ENCODE measurements around the gene ESRRB. TPM values are rescaled to one million over a fixed set of nuclear protein-coding genes. Genes with fewer than 3 reads are reported as not detected.

ESRRB gene
- total RNA-seq, result 1 to 10 TPM in 1 of 3 donors, under 1 TPM in 1, not detected in 1; 0.45 to 1.3 TPM
- total RNA-seq (2013), result 0.20 TPM

GRCh38 chr14:76375947-76376404 lies at the start of gene ESRRB:
TSS of gene ESRRB (plus strand) at chr14:76376137. CDS start at chr14:76376402, 265 bp downstream.
- Mint-ChIP-seq H3K27ac (no peak within 1 kb of the TSS), H3K9me3 (no peaks in the 10 kb centered on the region), H3K36me3 (no peaks in the 10 kb centered on the region), H3K4me3 (no peak within 1 kb of the TSS), H3K4me1 (peaks cover 0 to 4% of the 10 kb centered on the region in 2 donors), H3K27me3 (ENCODE audit: low read depth in 2 of 2) (peaks cover 43 to 50% of the 10 kb centered on the region in 2 donors)
- H3K4me3 ChIP-seq (ENCODE audit: low read length), result no peak within 1 kb of the TSS
- H3K4me1 ChIP-seq (ENCODE audit: control insufficient read depth, insufficient read depth, low read length), result no peaks in the 10 kb centered on the region
- H3K9me3 ChIP-seq (ENCODE audit: control insufficient read depth, insufficient read depth, low read length), result no peaks in the 10 kb centered on the region
- 3% methylated on average over 29 of the region's 29 CpGs for WGBS (ENCODE audit: insufficient coverage)
- peaks cover 15% of the 10 kb centered on the region for H3K27me3 ChIP-seq (ENCODE audit: control insufficient read depth, insufficient read depth, low read length)
- no peaks in the 10 kb centered on the region for H3K36me3 ChIP-seq (ENCODE audit: control insufficient read depth, insufficient read depth, low read length)
- no peak within 1 kb of the TSS for H3K27ac ChIP-seq (ENCODE audit: low read length)
- no peak for DNase-seq
- intact Hi-C loops (cut with micrococcal nuclease), result no loop called here
- no peak for ATAC-seq
- no peak for TF ChIP-seq CTCF (IDR thresholded peaks at IDR 0.05)

GRCh38 chr14:76326918-76327689 lies 48.8 kb upstream of the ESRRB start:
- no peaks in the 10 kb centered on the region for H3K4me1 ChIP-seq (ENCODE audit: control insufficient read depth, insufficient read depth, low read length)
- TF ChIP-seq CTCF (IDR thresholded peaks at IDR 0.05), result no peak
- H3K9me3 ChIP-seq (ENCODE audit: control insufficient read depth, insufficient read depth, low read length), result no peaks in the 10 kb centered on the region
- no peaks in the 10 kb centered on the region for H3K36me3 ChIP-seq (ENCODE audit: control insufficient read depth, insufficient read depth, low read length)
- Mint-ChIP-seq H3K4me3 (no peak overlapping the region), H3K27me3 (ENCODE audit: low read depth in 2 of 2) (peaks cover 36 to 73% of the 10 kb centered on the region in 2 donors), H3K36me3 (no peaks in the 10 kb centered on the region), H3K27ac (no peak overlapping the region), H3K9me3 (no peaks in the 10 kb centered on the region), H3K4me1 (no peaks in the 10 kb centered on the region)
- ATAC-seq (no peak), DNase-seq (no peak)
- intact Hi-C loops (cut with micrococcal nuclease), result no loop called here
- H3K4me3 ChIP-seq (ENCODE audit: low read length), result no peak overlapping the region
- H3K27ac ChIP-seq (ENCODE audit: low read length), result no peak overlapping the region
- no peaks in the 10 kb centered on the region for H3K27me3 ChIP-seq (ENCODE audit: control insufficient read depth, insufficient read depth, low read length)
- WGBS (ENCODE audit: insufficient coverage), result 78% methylated on average over 11 of the region's 11 CpGs

GRCh38 chr14:76328457-76329137 lies 47.3 kb upstream of the ESRRB start:
- no peak overlapping the region for H3K4me3 ChIP-seq (ENCODE audit: low read length)
- H3K27me3 Mint-ChIP-seq (ENCODE audit: low read depth in 2 of 2), result peaks cover 30 to 64% of the 10 kb centered on the region in 2 donors
- H3K4me1 ChIP-seq (ENCODE audit: control insufficient read depth, insufficient read depth, low read length), result no peaks in the 10 kb centered on the region
- TF ChIP-seq CTCF (IDR thresholded peaks at IDR 0.05), result no peak
- intact Hi-C loops (cut with micrococcal nuclease), result no loop called here
- no peaks in the 10 kb centered on the region for H3K27me3 ChIP-seq (ENCODE audit: control insufficient read depth, insufficient read depth, low read length)
- ATAC-seq (no peak), DNase-seq (no peak)
- no peaks in the 10 kb centered on the region for H3K36me3 Mint-ChIP-seq
- H3K36me3 ChIP-seq (ENCODE audit: control insufficient read depth, insufficient read depth, low read length), result no peaks in the 10 kb centered on the region
- H3K27ac Mint-ChIP-seq, result no peak overlapping the region
- H3K27ac ChIP-seq (ENCODE audit: low read length), result no peak overlapping the region
- 75% methylated on average over 7 of the region's 8 CpGs for WGBS (ENCODE audit: insufficient coverage)
- H3K9me3 ChIP-seq (ENCODE audit: control insufficient read depth, insufficient read depth, low read length), result no peaks in the 10 kb centered on the region
- no peaks in the 10 kb centered on the region for H3K4me1 Mint-ChIP-seq
- H3K4me3 Mint-ChIP-seq, result no peak overlapping the region
- H3K9me3 Mint-ChIP-seq, result no peaks in the 10 kb centered on the region

All from natural killer cell (primary cell).